Keratinocyte (primary cell): ENCODE measurements around the gene KIF5A. TPM values are rescaled to one million over a fixed set of nuclear protein-coding genes. Genes with fewer than 3 reads are reported as not detected.

ENCODE experiments used
- DNase-seq: peaks from one replicate; pipeline ENCODE4 v3.0.0-alpha.2; 2011; ENCODE audit warnings: low read depth, missing footprints, low spot score
- FAIRE-seq: peaks from 2 replicates; lab custom pipeline; 2011; peaks lifted over from hg19 to GRCh38; lab: Jason Lieb, UNC
- H2AFZ ChIP-seq: 2 replicates; pipeline ENCODE4 v1.6.0; 2012; ENCODE audit warnings: low read length, control low read depth, inconsistent platforms; ENCODE audit not compliant: control insufficient read depth
- H3K27ac ChIP-seq: 2 replicates; pipeline ENCODE4 v1.5.1; 2011; ENCODE audit warnings: low read length; ENCODE audit not compliant: control insufficient read depth, insufficient read depth
- H3K27me3 ChIP-seq: 3 replicates; pipeline ENCODE4 v1.6.0; 2011; ENCODE audit warnings: low read length; ENCODE audit not compliant: control insufficient read depth, insufficient read depth; ENCODE audit errors: extremely low read depth
- H3K36me3 ChIP-seq, 2 experiments: 2 replicates in 1 of 2; 3 replicates in 1 of 2; pipeline ENCODE4 v1.5.1; 2011; ENCODE audit warnings: low read length in 2 of 2, mild to moderate bottlenecking in 1 of 2; ENCODE audit not compliant: control insufficient read depth in 2 of 2, insufficient read depth in 2 of 2; ENCODE audit errors: extremely low read depth in 1 of 2
- H3K4me1 ChIP-seq: 3 replicates; pipeline ENCODE4 v1.5.1; 2011; ENCODE audit warnings: low read length; ENCODE audit not compliant: control insufficient read depth, insufficient read depth; ENCODE audit errors: extremely low read depth
- H3K4me2 ChIP-seq: 3 replicates; pipeline ENCODE4 v1.6.0; 2011; ENCODE audit warnings: low read depth, low read length; ENCODE audit not compliant: control insufficient read depth, insufficient read depth; ENCODE audit errors: extremely low read depth
- H3K4me3 ChIP-seq, 3 experiments: fragments of 200-600 bp in 1 of 3; sonication (generic) in 1 of 3; 2 replicates in 2 of 3; 3 replicates in 1 of 3; pipeline ENCODE4 v1.5.1; 2011 to 2016; ENCODE audit warnings: low read length in 3 of 3, mild to moderate bottlenecking in 3 of 3, control low read depth in 2 of 3, inconsistent platforms in 1 of 3, low read depth in 1 of 3, mixed read lengths in 1 of 3, mixed run types in 1 of 3, moderate library complexity in 1 of 3; ENCODE audit not compliant: control insufficient read depth in 2 of 3, insufficient read depth in 2 of 3; ENCODE audit errors: extremely low read depth in 1 of 3
- H3K79me2 ChIP-seq: 2 replicates; pipeline ENCODE4 v1.6.0; 2012; ENCODE audit warnings: low read length; ENCODE audit not compliant: control insufficient read depth, insufficient read depth
- H3K9ac ChIP-seq: 3 replicates; pipeline ENCODE4 v1.6.0; 2011; ENCODE audit warnings: low read length; ENCODE audit not compliant: control insufficient read depth, insufficient read depth; ENCODE audit errors: extremely low read depth
- H3K9me1 ChIP-seq: 3 replicates; pipeline ENCODE4 v1.6.0; 2011; ENCODE audit warnings: low read length; ENCODE audit not compliant: control insufficient read depth, insufficient read depth; ENCODE audit errors: extremely low read depth
- H3K9me3 ChIP-seq: 2 replicates; pipeline ENCODE4 v1.5.1; 2012; ENCODE audit warnings: low read depth, low read length; ENCODE audit not compliant: control insufficient read depth
- H4K20me1 ChIP-seq: 3 replicates; pipeline ENCODE4 v1.6.0; 2011; ENCODE audit warnings: low read length; ENCODE audit not compliant: control insufficient read depth, insufficient read depth; ENCODE audit errors: extremely low read depth
- CTCF ChIP-seq, 3 experiments: IDR thresholded peaks in 1 of 3; conservative IDR thresholded peaks in 1 of 3; optimal IDR thresholded peaks in 1 of 3; 2 replicates in 2 of 3; 3 replicates in 1 of 3; pipeline versions ENCODE3 to v1.5.1; 2011; ENCODE audit warnings: low read length in 3 of 3, mild to moderate bottlenecking in 3 of 3, moderate library complexity in 2 of 3, control low read depth in 1 of 3, inconsistent platforms in 1 of 3; ENCODE audit not compliant: insufficient read depth in 2 of 3; ENCODE audit errors: extremely low read depth in 1 of 3
- EZH2 ChIP-seq: IDR thresholded peaks from one replicate; pipeline ENCODE4 v1.6.1; 2012; ENCODE audit warnings: inconsistent platforms, mild to moderate bottlenecking, low read length, moderate library complexity
- dilution Hi-C: fragments of 300-500 bp; cut with MboI; formaldehyde crosslinking; loops from one replicate; pipeline ENCODE4 v1.7.0; 2020; ENCODE audit warnings: low sequenced_read_pairs; ENCODE audit not compliant: extremely low pct_ligation_motif_present
- polyA plus RNA-seq, 5 experiments: library from polyadenylated mRNA; depleted of rRNA in 3 of 5; stranded (reverse) in 3 of 5; stranded (forward) in 1 of 5; unstranded in 1 of 5; fragments of >200 nt; gene quantifications; 1 replicate in 1 of 5; 2 replicates in 3 of 5; 3 replicates in 1 of 5; pipeline versions ENCODE4 v1.2.1 to v1.2.3, GENCODE V29; 2011 to 2012; ENCODE audit warnings: missing spikeins in 2 of 5, low read depth in 1 of 5, low replicate concordance in 1 of 5

Gene KIF5A
- polyA plus RNA-seq, 1 donor (not counting 4 experiments of a cell fraction or from before 2014, with no cell fraction given): 0.05 TPM

GRCh38 chr12:57614178-57614947, 64.5 kb downstream of the KIF5A start:
- no peak for DNase-seq
- H2AFZ ChIP-seq: no peak overlapping the region

GRCh38 chr12:57614948-57615500, 65.2 kb downstream of the KIF5A start:
- no peaks in the 10 kb centered on the region for H3K79me2 ChIP-seq
- H4K20me1 ChIP-seq: no peaks in the 10 kb centered on the region
- H3K36me3 ChIP-seq: no peaks in the 10 kb centered on the region
- no peak overlapping the region for H3K9ac ChIP-seq
- dilution Hi-C loops: no loop called here
- H3K27me3 ChIP-seq: peaks cover 72% of the 10 kb centered on the region
- no peak overlapping the region for H3K4me3 ChIP-seq
- peaks cover 5% of the 10 kb centered on the region for H3K4me1 ChIP-seq
- no peak for FAIRE-seq
- no peaks in the 10 kb centered on the region for H3K9me1 ChIP-seq
- TF ChIP-seq EZH2 (no peak), CTCF (optimal IDR thresholded peaks at IDR 0.05 in 1 of 3, IDR thresholded peaks at IDR 0.05 in 1 of 3, conservative IDR thresholded peaks at IDR 0.05 in 1 of 3; ENCODE audit: extremely low read depth in 1 of 3, insufficient read depth in 2 of 3, low read length in 3 of 3) (no peak)
- no peak overlapping the region for H3K27ac ChIP-seq
- no peaks in the 10 kb centered on the region for H3K9me3 ChIP-seq
- no peak overlapping the region for H3K4me2 ChIP-seq
- no peak for DNase-seq
- H2AFZ ChIP-seq: no peak overlapping the region

More at GRCh38 chr12:57614178-57614947, 64.5 kb downstream of the KIF5A start:
- dilution Hi-C loops: no loop called here
- TF ChIP-seq EZH2 (no peak), CTCF (optimal IDR thresholded peaks at IDR 0.05 in 1 of 3, IDR thresholded peaks at IDR 0.05 in 1 of 3, conservative IDR thresholded peaks at IDR 0.05 in 1 of 3; ENCODE audit: extremely low read depth in 1 of 3, insufficient read depth in 2 of 3, low read length in 3 of 3) (no peak)
- FAIRE-seq: no peak
- Histone ChIP-seq H3K79me2 (no peaks in the 10 kb centered on the region), H3K4me1 (peaks cover 3% of the 10 kb centered on the region), H3K9me3 (no peaks in the 10 kb centered on the region), H3K36me3 (no peaks in the 10 kb centered on the region), H4K20me1 (no peaks in the 10 kb centered on the region), H3K27me3 (peaks cover 65% of the 10 kb centered on the region), H3K27ac (no peak overlapping the region), H3K9me1 (no peaks in the 10 kb centered on the region), H3K4me3 (no peak overlapping the region), H3K9ac (no peak overlapping the region), H3K4me2 (no peak overlapping the region)
